C4-2B (cell line): ENCODE data around the gene RPS27L.

Source experiments
- H3K27ac ChIP-seq: fragments of 450-650 bp; 2 replicates; pipeline ENCODE4 v1.5.1; 2017
- CTCF ChIP-seq: fragments of 450-650 bp; conservative IDR thresholded peaks from 2 replicates; pipeline ENCODE4 v1.5.1; 2017; ENCODE audit warnings: mild to moderate bottlenecking
- ZFX ChIP-seq: fragments of 450-650 bp; IDR thresholded peaks from 2 replicates; pipeline ENCODE4 v1.6.1; 2017

RPS27L gene

DNA sequence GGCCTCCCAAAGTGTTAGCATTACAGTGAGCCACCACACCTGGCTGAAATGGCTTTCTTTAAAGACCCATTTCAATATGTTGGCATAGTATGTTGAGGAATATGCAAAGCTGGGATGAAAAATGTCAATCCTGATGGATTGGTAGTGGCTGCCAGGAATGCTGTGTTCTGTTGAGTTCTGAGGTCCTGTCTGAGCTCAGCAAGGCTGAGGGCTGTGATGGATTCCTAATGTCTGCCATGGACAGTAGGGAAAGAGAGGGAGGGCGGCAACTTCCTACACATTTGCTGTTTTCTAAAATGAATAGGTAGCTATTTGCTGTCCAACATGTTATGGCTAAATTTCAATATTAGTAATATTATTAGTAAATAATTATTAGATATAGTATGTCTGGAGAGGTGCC lies 40.3 kb upstream of the RPS27L start:
- H3K27ac ChIP-seq, result no peak overlapping the region
- TF ChIP-seq ZFX (no peak), CTCF (no peak)

GRCh38 chr15:63196842-63197241 lies 39.6 kb upstream of the RPS27L start:
- TF ChIP-seq ZFX (no peak), CTCF (no peak)
- H3K27ac ChIP-seq, result no peak overlapping the region

GRCh38 chr15:63195569-63196015 lies 38.3 kb upstream of the RPS27L start:
- TF ChIP-seq CTCF (no peak), ZFX (no peak)
- H3K27ac ChIP-seq, result no peak overlapping the region

GRCh38 chr15:63194880-63195568 lies 37.7 kb upstream of the RPS27L start:
- no peak for TF ChIP-seq CTCF
- TF ChIP-seq ZFX, result no peak
- H3K27ac ChIP-seq, result no peak overlapping the region

GRCh38 chr15:63194302-63194701 lies 37.0 kb upstream of the RPS27L start:
- TF ChIP-seq CTCF, result no peak
- no peak for TF ChIP-seq ZFX
- no peak overlapping the region for H3K27ac ChIP-seq

GRCh38 chr15:63192619-63193206 lies 35.4 kb upstream of the RPS27L start:
- TF ChIP-seq CTCF (no peak), ZFX (no peak)
- H3K27ac ChIP-seq, result no peak overlapping the region

DNA sequence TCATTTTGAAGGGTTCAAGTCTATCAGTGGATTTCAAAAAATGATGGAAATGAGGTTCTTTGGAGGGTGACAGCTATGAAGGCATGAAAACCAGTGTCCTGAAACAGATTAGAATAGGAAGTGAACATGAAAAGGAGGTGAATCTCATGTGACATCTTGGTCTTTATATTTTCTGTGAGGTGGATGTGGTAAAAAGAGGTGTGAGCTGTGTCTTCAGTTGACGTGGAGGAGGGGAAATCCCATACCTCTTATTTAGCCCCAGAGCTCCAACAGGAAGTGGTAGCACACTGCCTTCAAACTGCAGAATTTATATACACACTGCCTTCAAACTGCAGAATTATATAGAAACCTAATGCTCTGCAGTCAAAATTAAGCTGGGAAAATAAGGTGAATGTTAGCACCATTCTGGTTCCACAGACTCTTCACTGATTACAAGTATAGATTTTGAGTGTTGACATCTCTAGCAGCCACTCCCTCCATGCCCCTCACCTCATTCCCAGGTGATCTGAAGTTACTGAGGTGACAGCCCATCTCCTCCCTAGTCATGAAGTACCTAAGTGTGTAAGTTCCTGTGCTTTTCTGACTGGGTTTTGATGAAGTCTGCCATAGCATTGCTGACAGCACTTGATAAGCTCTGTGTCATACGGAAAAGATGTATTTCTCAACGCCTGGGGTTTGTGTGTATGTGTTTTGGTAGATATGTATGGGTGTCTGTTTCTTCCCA lies 34.8 kb upstream of the RPS27L start:
- TF ChIP-seq CTCF (no peak), ZFX (no peak)
- H3K27ac ChIP-seq, result no peak overlapping the region
